HG02973 (cell line): ENCODE measurements around the gene RANBP10.
"Not testable (repeated sequence)": the region's sequence is repeated elsewhere in the genome, so short reads cannot be mapped to it uniquely, and the experiment has no call there.

Source experiments
- ATAC-seq: cut with Tn5 transposase; IDR thresholded peaks from one replicate; pipeline ENCODE4 v1.9.1; 2021; ENCODE audit warnings: moderate library complexity; ENCODE audit not compliant: unreplicated experiment

RANBP10 gene

GRCh38 chr16:67780847-67781564, 25.4 kb downstream of the RANBP10 start:
- no peak for ATAC-seq

- no peak for ATAC-seq
These were observed 26.9 kb downstream of the RANBP10 start for GRCh38 chr16:67779256-67780014.

- no peak for ATAC-seq
These were observed 31.1 kb downstream of the RANBP10 start for GRCh38 chr16:67775273-67775672.

- no peak for ATAC-seq
These were observed 31.9 kb downstream of the RANBP10 start for GRCh38 chr16:67774457-67774853.

GRCh38 chr16:67773569-67774456, 32.5 kb downstream of the RANBP10 start:
- no peak for ATAC-seq

DNA sequence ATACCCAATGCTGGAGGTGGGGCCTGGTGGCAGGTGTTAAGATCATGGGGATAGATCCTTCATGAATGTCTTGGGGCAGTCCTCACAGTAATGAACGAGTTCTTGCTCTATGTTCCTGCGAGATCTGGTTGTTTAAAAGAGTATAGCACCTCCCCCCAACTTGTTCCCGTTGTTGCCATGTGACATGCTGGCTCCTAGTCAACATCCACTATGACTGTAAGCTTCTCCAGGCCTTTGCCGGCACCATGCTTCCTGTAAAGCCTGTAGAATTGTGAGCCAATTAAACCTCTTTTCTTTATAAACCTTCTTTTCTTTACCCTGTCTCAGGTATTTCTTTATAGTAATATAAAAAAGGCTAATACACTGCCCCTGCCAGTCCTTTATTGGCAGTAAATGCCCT, 33.3 kb downstream of the RANBP10 start:
- ATAC-seq: no peak

GRCh38 chr16:67770346-67770991, 35.9 kb downstream of the RANBP10 start:
- no peak for ATAC-seq

DNA sequence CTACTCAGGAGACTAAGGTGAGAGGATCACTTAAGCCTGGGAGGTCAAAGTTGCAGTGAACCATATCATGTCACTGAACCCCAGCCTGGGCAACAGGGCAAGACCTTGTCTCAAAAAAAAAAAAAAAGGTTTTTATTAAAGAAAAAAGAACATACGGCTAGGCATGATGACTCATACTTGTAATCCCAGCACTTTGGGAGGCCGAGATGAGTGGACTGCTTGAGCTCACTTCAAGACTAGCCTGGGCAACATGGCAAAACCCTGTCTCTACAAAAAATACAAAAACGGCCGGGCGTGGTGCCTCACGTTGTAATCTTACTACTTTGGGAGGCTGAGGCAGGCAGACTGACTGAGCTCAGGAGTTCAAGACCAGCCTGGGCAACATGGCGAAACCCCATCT, 38.4 kb downstream of the RANBP10 start:
- no peak for ATAC-seq

DNA sequence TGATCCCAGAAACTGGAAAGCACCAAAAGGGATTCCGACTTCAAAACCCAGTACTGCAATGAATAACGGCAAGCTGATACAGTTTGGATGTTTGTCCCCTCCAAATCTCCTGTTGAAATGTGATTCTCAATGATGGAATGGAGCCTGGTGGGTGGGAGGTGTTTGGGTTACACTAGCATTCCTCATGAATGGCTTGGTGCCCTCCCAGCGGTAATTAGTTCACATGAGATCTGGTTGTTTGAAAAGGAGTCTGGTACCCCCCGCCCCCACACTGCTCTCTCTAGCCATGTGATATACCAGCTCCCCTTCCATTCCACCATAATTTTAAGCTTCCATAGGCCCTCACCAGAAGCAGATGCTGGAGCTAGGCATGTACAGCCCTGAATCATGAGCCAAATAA, 40.1 kb downstream of the RANBP10 start:
- no peak for ATAC-seq

DNA sequence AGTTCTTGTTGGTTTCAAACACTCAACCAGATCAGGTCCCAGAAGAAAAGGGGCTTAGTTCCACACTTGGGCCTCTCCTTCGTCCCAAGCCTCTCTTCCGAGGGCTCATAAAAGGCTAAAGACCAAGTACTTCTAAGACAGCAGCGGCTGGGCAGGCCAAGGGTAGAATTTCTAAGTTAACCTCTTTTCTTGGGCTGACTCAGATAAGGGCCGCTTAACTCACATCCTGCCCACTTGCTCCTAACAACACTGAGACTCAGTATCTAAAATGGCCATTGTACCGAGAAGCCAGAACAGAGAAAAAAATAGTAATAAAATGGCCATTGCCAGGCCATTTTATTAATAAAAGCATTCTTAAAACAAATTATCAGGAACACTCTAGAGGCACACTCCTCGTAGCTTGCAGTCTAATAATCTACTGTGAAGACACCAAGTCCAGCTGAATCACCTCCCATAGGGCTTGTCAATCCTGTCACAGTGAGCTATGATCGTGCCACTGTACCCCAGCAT, 42.1 kb downstream of the RANBP10 start:
- no peak for ATAC-seq

- ATAC-seq: no peak
These were observed 43.3 kb downstream of the RANBP10 start for GRCh38 chr16:67763066-67763465.

- ATAC-seq: no peak
These were observed 44.0 kb downstream of the RANBP10 start for GRCh38 chr16:67762385-67762784.

DNA sequence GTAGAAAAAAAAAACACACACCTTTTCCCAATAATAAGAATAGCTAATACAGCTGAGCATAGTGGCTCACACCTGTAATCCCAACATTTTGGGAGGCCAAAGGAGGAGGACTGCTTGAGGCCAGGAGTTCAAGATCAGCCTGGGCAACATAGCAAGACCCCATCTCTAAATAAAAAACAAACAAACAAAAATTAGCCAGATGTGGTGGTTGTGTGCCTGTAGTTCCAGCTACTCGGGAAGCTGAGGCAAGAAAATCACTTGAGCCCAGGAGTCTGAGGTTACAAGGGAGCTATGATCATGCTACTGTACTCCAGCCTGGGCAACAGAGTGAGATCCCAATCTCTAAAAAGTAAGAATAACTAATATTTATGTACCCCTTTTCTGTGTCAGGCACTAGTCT, 44.4 kb downstream of the RANBP10 start:
- no peak for ATAC-seq

- ATAC-seq: no peak
These were observed 45.5 kb downstream of the RANBP10 start for GRCh38 chr16:67760956-67761230.

DNA sequence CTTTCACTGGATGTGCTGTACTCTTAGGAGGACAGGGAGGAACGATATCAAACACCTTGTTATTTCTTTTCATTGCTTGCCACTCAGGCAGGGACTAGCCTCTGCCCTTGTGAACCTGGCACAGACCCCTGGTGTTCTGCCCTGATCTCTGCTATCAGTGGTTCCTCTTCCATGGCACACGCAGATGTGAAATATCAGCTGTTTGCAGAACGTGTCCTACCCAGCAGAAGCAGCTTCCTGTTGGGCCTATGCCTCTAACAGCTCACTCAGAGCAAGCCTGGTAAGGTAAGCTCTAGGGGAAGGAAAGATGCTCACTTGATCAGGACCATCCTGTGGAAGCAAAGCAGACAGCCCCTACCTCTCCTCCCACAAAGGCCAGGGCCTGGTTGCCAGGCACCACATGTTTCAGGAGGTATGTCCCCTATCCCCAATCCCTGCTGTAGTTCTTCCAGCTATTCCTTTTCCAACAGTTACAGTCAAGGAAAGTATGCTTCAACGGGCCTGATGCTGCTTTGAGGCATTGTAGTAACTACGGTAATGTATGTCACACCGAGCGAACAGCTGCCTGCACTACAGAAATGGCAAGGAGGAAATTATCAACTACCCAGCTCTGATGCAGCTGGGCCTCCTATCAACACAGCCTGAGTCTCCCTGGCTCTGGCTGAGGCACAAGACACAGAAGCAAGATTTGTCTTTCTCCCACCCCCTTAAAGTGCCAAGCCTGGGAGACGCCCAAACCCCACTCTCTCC, 46.0 kb downstream of the RANBP10 start:
- ATAC-seq: no peak

GRCh38 chr16:67758966-67759365, 47.4 kb downstream of the RANBP10 start:
- no peak for ATAC-seq

- no peak for ATAC-seq
These were observed 48.4 kb downstream of the RANBP10 start for GRCh38 chr16:67758006-67758405.

DNA sequence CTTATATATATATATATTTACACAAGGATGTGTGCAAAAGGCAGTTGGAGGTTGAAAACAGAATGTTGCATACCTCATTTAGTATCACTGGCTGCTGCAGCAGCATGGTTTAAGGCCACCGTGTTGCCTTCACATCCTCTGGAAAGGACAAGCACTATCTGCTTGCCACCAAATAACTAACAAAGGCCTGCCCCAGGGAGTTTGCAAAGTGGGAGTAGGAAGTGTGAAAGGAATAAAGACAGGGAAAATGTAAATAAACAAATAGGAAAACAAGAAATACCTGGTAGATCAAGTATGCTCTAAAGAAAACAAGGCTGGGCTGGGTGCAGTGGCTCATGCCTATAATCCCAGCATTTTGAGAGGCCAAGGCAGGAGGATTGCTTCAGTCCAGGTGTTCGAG, 53.7 kb downstream of the RANBP10 start:
- ATAC-seq: no peak

GRCh38 chr16:67751331-67751730, 55.0 kb downstream of the RANBP10 start:
- not testable (repeated sequence) for ATAC-seq

- ATAC-seq: no peak
These were observed 55.9 kb downstream of the RANBP10 start for GRCh38 chr16:67750466-67750865.
